ENCODE results near the gene SLC9A9.

- TF ChIP-seq CTCF (IDR thresholded peaks at IDR 0.05): no peak
- TF ChIP-seq EZH2phosphoT487 (IDR thresholded peaks at IDR 0.05): no peak
Measured at GRCh38 chr3:143222505-143222904, 625.8 kb downstream of the SLC9A9 start.

All from neural progenitor cell (in vitro differentiated cells).